GM12878 (cell line): ENCODE data around the gene CCDC88C. TPM values are rescaled to one million over a fixed set of nuclear protein-coding genes. Genes with fewer than 3 reads are reported as not detected.

ENCODE experiments used
- ATAC-seq: fragments of 200-7000 bp; cut with Tn5 transposase; 3 replicates; pipeline ENCODE4 v1.9.1; 2020; ENCODE audit warnings: mild to moderate bottlenecking, moderate library complexity
- BruUV-seq: library from RNA; stranded (reverse); fragments of 400-500 nt; replicated peaks from 2 replicates; lab custom pipeline; 2021; lab: Mats Ljungman, UMichigan
- CTCF ChIA-PET: fragments of 300-600 bp; sonication (Branson Sonifier 250); formaldehyde crosslinking; extraction: SDS; loops from one replicate; lab custom pipeline; 2021; ENCODE audit warnings: inconsistent platforms; lab: Yijun Ruan, JAX
- POLR2A ChIA-PET: fragments of 350-600 bp; formaldehyde crosslinking; extraction: SDS; loops from one replicate; lab custom pipeline; 2021; ENCODE audit warnings: inconsistent platforms; lab: Charles Lee
- RAD21 ChIA-PET: fragments of 300-600 bp; sonication (Branson Sonifier 250); formaldehyde crosslinking; loops from one replicate; lab custom pipeline; 2023; ENCODE audit warnings: antibody characterized with exemption; ENCODE audit not compliant: unreplicated experiment; lab: Charles Lee
- SMC1A ChIA-PET: fragments of 300-600 bp; sonication (Branson Sonifier 250); formaldehyde crosslinking; loops from one replicate; lab custom pipeline; 2023; ENCODE audit not compliant: unreplicated experiment, uncharacterized antibody; lab: Charles Lee
- DNase-seq: peaks from one replicate; pipeline ENCODE4 v3.0.0-alpha.2; 2011; ENCODE audit warnings: low read depth, low spot score
- FAIRE-seq: peaks from 3 replicates; lab custom pipeline; 2011; peaks lifted over from hg19 to GRCh38; lab: Jason Lieb, UNC
- H2AFZ ChIP-seq: 2 replicates; pipeline ENCODE4 v1.6.0; 2011; ENCODE audit warnings: low read depth, low read length, control low read depth; ENCODE audit not compliant: control insufficient read depth
- H3K27ac ChIP-seq: 2 replicates; pipeline ENCODE4 v1.5.1; 2011; ENCODE audit warnings: control low read depth; ENCODE audit not compliant: control insufficient read depth, insufficient read depth
- H3K27me3 ChIP-seq, 2 experiments: replicated peaks in 1 of 2; 2 replicates each; pipeline versions ENCODE4 v1.6.0 to v1.6.1; 2011; ENCODE audit warnings: low read length in 1 of 2; ENCODE audit not compliant: control insufficient read depth in 2 of 2, insufficient read depth in 2 of 2
- H3K36me3 ChIP-seq, 2 experiments: 2 replicates each; pipeline ENCODE4 v1.5.1; 2011; ENCODE audit warnings: low read length in 1 of 2; ENCODE audit not compliant: control insufficient read depth in 2 of 2, insufficient read depth in 2 of 2
- H3K4me1 ChIP-seq: 2 replicates; pipeline ENCODE4 v1.6.1; 2011; ENCODE audit warnings: mild to moderate bottlenecking, low read length, moderate library complexity, mixed read lengths; ENCODE audit not compliant: control insufficient read depth, insufficient read depth
- H3K4me2 ChIP-seq: 2 replicates; pipeline ENCODE4 v1.6.0; 2011; ENCODE audit warnings: control low read depth; ENCODE audit not compliant: control insufficient read depth, insufficient read depth
- H3K4me3 ChIP-seq: fragments of 200-600 bp; sonication (generic); 2 replicates; pipeline ENCODE4 v1.5.1; 2016
- H3K79me2 ChIP-seq: 2 replicates; pipeline ENCODE4 v1.6.0; 2011; ENCODE audit warnings: low read length; ENCODE audit not compliant: control insufficient read depth, insufficient read depth
- H3K9ac ChIP-seq: 2 replicates; pipeline ENCODE4 v1.8.0; 2011; ENCODE audit warnings: low read length, control low read depth, mixed read lengths; ENCODE audit not compliant: control insufficient read depth, insufficient read depth
- H3K9me3 ChIP-seq: replicated peaks from 3 replicates; pipeline ENCODE4 v1.5.1; 2011; ENCODE audit warnings: mild to moderate bottlenecking, low read length; ENCODE audit not compliant: control insufficient read depth, insufficient read depth
- H4K20me1 ChIP-seq: 2 replicates; pipeline ENCODE4 v1.6.0; 2011; ENCODE audit not compliant: control insufficient read depth, insufficient read depth
- ASH2L ChIP-seq: fragments of 300-600, 200-600 bp; sonication (generic); IDR thresholded peaks from 2 replicates; pipeline ENCODE4 v1.6.1; 2017; ENCODE audit warnings: low read depth, mild to moderate bottlenecking, borderline replicate concordance
- ATF2 ChIP-seq: IDR thresholded peaks from 2 replicates; pipeline ENCODE4 v1.6.1; 2012; ENCODE audit warnings: low read length, inconsistent platforms
- DPF2 ChIP-seq: fragments of 450-650 bp; IDR thresholded peaks from 2 replicates; pipeline ENCODE4 v1.6.1; 2017; ENCODE audit warnings: mild to moderate bottlenecking
- LARP7 ChIP-seq: fragments of 450-650 bp; IDR thresholded peaks from 2 replicates; pipeline ENCODE4 v1.6.1; 2017; ENCODE audit warnings: mild to moderate bottlenecking
- MEF2B ChIP-seq: fragments of 450-650 bp; IDR thresholded peaks from 2 replicates; pipeline ENCODE4 v1.6.1; 2018; ENCODE audit warnings: mild to moderate bottlenecking, moderate library complexity; ENCODE audit not compliant: partially characterized antibody, poor library complexity, severe bottlenecking
- POLR2AphosphoS5 ChIP-seq: IDR thresholded peaks from 2 replicates; pipeline ENCODE4 v1.6.1; 2011; ENCODE audit warnings: mild to moderate bottlenecking, low read length, inconsistent platforms
- SMAD1 ChIP-seq: fragments of 450-650 bp; IDR thresholded peaks from 2 replicates; pipeline ENCODE4 v1.6.1; 2018; ENCODE audit warnings: mild to moderate bottlenecking, low read depth; ENCODE audit not compliant: partially characterized antibody
- SUPT20H ChIP-seq: IDR thresholded peaks from 2 replicates; pipeline ENCODE4 v1.6.1; 2011; ENCODE audit warnings: low read depth, mild to moderate bottlenecking, low read length, moderate library complexity, borderline replicate concordance; ENCODE audit not compliant: control insufficient read depth
- ZNF217 ChIP-seq: fragments of 450-650 bp; IDR thresholded peaks from 2 replicates; pipeline ENCODE4 v1.6.1; 2017; ENCODE audit warnings: antibody characterized with exemption, mild to moderate bottlenecking
- WGBS: methylation state at CpG from one replicate; pipeline ENCODE4 v1.1.6; 2016; ENCODE audit warnings: low lambda C conversion rate; ENCODE audit not compliant: insufficient replicate concordance, insufficient coverage; ENCODE audit errors: missing lambda C conversion rate; 5-methylcytosine and 5-hydroxymethylcytosine counted together
- in situ Hi-C: fragments of 300-500 bp; cut with MboI; formaldehyde crosslinking; loops from 9 replicates; pipeline ENCODE4 v1.14.3; 2018; ENCODE audit warnings: mixed read lengths
- intact Hi-C: fragments of 100-400 bp; cut with micrococcal nuclease; formaldehyde crosslinking; loops from one replicate; pipeline ENCODE4 v1.14.2; 2022; ENCODE audit not compliant: unreplicated experiment
- polyA plus RNA-seq, 11 experiments: library from polyadenylated mRNA; depleted of rRNA in 4 of 11; unstranded in 6 of 11; stranded (reverse) in 5 of 11; fragments of >200 nt; fragmentation: Nextera tagmentation in 4 of 11; fragmentation: Illumina TruSeq in 1 of 11; extraction: Ambion mirVana in 4 of 11; extraction: Trizol in 1 of 11; gene quantifications; 1 replicate in 1 of 11; 2 replicates in 10 of 11; pipeline versions ENCODE4 v1.2.1 to v1.2.3, GENCODE V29; 2011 to 2016; ENCODE audit warnings: inconsistent platforms in 2 of 11, missing spikeins in 2 of 11, low read depth in 1 of 11
- total RNA-seq, 4 experiments: library from RNA; depleted of rRNA in 3 of 4; stranded (reverse); fragments of >200 nt in 3 of 4; fragmentation: Illumina TruSeq in 1 of 4; extraction: Trizol in 1 of 4; gene quantifications; 2 replicates each; pipeline versions ENCODE4 v1.2.1 to v1.2.3, GENCODE V29; 2013 to 2021

The CCDC88C gene
- total and polyA plus RNA-seq, 10 of the 15 experiments (the other 5 are each of a cell fraction or from before 2014, with no cell fraction given), result 4.0 to 79.6 (median 36.6) TPM

GRCh38 chr14:91335191-91336092, 82.2 kb downstream of the CCDC88C start:
- TF ChIP-seq POLR2AphosphoS5, result no peak
- TF ChIP-seq LARP7, result no peak
- no peak for TF ChIP-seq ATF2
- no peak for TF ChIP-seq DPF2
- TF ChIP-seq MEF2B, result no peak
- no peak for TF ChIP-seq SMAD1
- no peak for TF ChIP-seq SUPT20H
- no peak for TF ChIP-seq ZNF217
- no peak for TF ChIP-seq ASH2L
- Histone ChIP-seq H3K9ac (no peak overlapping the region), H3K36me3 (peaks cover 50 to 60% of the 10 kb centered on the region in 2 experiments), H3K4me1 (peaks cover 39% of the 10 kb centered on the region), H2AFZ (no peak overlapping the region), H3K9me3 (no peaks in the 10 kb centered on the region), H4K20me1 (no peaks in the 10 kb centered on the region), H3K79me2 (peaks cover 15% of the 10 kb centered on the region), H3K4me2 (no peak overlapping the region), H3K4me3 (no peak overlapping the region), H3K27me3 (no peaks in the 10 kb centered on the region), H3K27ac (0 out of 2 replicates have a peak overlapping the region, but pooled peaks have one; percentile 38)
- FAIRE-seq, result no peak
- ChIA-PET RAD21 (interaction anchor here (1.0 to 2.1 kb wide), 4 partner anchors 10 to 83 kb away, joined by 3 to 7 read pairs (median 4); no protein-coding TSS in a partner anchor), POLR2A (interaction anchor here (1.1 kb wide), 1 partner anchor 10 kb away, joined by 4 read pairs; no protein-coding TSS in a partner anchor), CTCF (interaction anchor here (0.8 to 3.1 kb wide), 5 partner anchors 10 to 92 kb away, joined by 3 to 9 read pairs (median 4); no protein-coding TSS in a partner anchor), SMC1A (interaction anchor here (0.8 to 3.0 kb wide), 6 partner anchors 10 to 75 kb away, joined by 3 to 16 read pairs (median 4); no protein-coding TSS in a partner anchor)
- 92% methylated on average over 19 of the region's 19 CpGs for WGBS
- DNase-seq, result no peak
- BruUV-seq, result TSS peak; percentile 27
- no peak for ATAC-seq
- intact Hi-C loops, result no loop called here
- in situ Hi-C loops, result no loop called here
